H9 (cell line): ENCODE data around the gene ENHO. TPM values are rescaled to one million over a fixed set of nuclear protein-coding genes. Genes with fewer than 3 reads are reported as not detected.

Source experiments
- DNase-seq: peaks from one replicate; pipeline ENCODE4 v3.0.0-alpha.2; 2017
- H2AFZ ChIP-seq: one replicate; pipeline ENCODE4 v1.6.1; 2013; ENCODE audit warnings: mild to moderate bottlenecking, low read length, control low read depth, moderate library complexity
- H2AK5ac ChIP-seq: 2 replicates; pipeline ENCODE4 v1.6.1; 2013; ENCODE audit warnings: low read length, control low read depth, mixed read lengths; ENCODE audit not compliant: insufficient read length
- H2BK120ac ChIP-seq: one replicate; pipeline ENCODE4 v1.6.1; 2013; ENCODE audit warnings: low read depth, mild to moderate bottlenecking, low read length, control low read depth, inconsistent platforms; ENCODE audit not compliant: poor library complexity, severe bottlenecking
- H2BK12ac ChIP-seq: 2 replicates; pipeline ENCODE4 v1.6.1; 2013; ENCODE audit warnings: low read length, control low read depth, mixed read lengths, low read depth; ENCODE audit not compliant: insufficient read length
- H2BK15ac ChIP-seq: 2 replicates; pipeline ENCODE4 v1.6.1; 2013; ENCODE audit warnings: low read depth, low read length, control low read depth
- H2BK20ac ChIP-seq: one replicate; pipeline ENCODE4 v1.6.1; 2013; ENCODE audit warnings: low read depth, mild to moderate bottlenecking, low read length, control low read depth, inconsistent platforms; ENCODE audit not compliant: poor library complexity, severe bottlenecking
- H2BK5ac ChIP-seq: 2 replicates; pipeline ENCODE4 v1.6.1; 2013; ENCODE audit warnings: low read length, control low read depth, mixed read lengths; ENCODE audit not compliant: insufficient read length
- H3K14ac ChIP-seq: 2 replicates; pipeline ENCODE4 v1.6.1; 2013; ENCODE audit warnings: low read length, control low read depth; ENCODE audit not compliant: insufficient read depth
- H3K18ac ChIP-seq: 2 replicates; pipeline ENCODE4 v1.6.1; 2013; ENCODE audit warnings: low read depth, mild to moderate bottlenecking, mixed read lengths, low read length, control low read depth; ENCODE audit not compliant: insufficient read length
- H3K23ac ChIP-seq: 2 replicates; pipeline ENCODE4 v1.6.1; 2013; ENCODE audit warnings: low read length, control low read depth, mixed read lengths, low read depth; ENCODE audit not compliant: insufficient read length
- H3K23me2 ChIP-seq: 2 replicates; pipeline ENCODE4 v1.6.1; 2013; ENCODE audit warnings: low read depth, mild to moderate bottlenecking, mixed read lengths, low read length, control low read depth; ENCODE audit not compliant: insufficient read length, poor library complexity, severe bottlenecking
- H3K27ac ChIP-seq: 2 replicates; pipeline ENCODE4 v1.5.1; 2013; ENCODE audit warnings: low read length, control low read depth, mixed read lengths, low read depth; ENCODE audit not compliant: insufficient read length
- H3K27me3 ChIP-seq: 2 replicates; pipeline ENCODE4 v1.6.1; 2013; ENCODE audit warnings: low read length, control low read depth, inconsistent platforms; ENCODE audit not compliant: insufficient read depth
- H3K4ac ChIP-seq: 2 replicates; pipeline ENCODE4 v1.6.1; 2013; ENCODE audit warnings: low read depth, mild to moderate bottlenecking, control low read depth, inconsistent platforms, low read length, moderate library complexity
- H3K4me1 ChIP-seq: 2 replicates; pipeline ENCODE4 v1.6.1; 2013; ENCODE audit warnings: low read length, control low read depth, inconsistent platforms; ENCODE audit not compliant: insufficient read depth
- H3K4me2 ChIP-seq: 2 replicates; pipeline ENCODE4 v1.6.1; 2013; ENCODE audit warnings: low read length, control low read depth, mixed read lengths; ENCODE audit not compliant: insufficient read length, insufficient read depth
- H3K56ac ChIP-seq: 2 replicates; pipeline ENCODE4 v1.6.1; 2013; ENCODE audit warnings: low read depth, mild to moderate bottlenecking, mixed read lengths, low read length, control low read depth; ENCODE audit not compliant: insufficient read length
- H3K79me1 ChIP-seq: 2 replicates; pipeline ENCODE4 v1.6.1; 2013; ENCODE audit warnings: low read depth, mild to moderate bottlenecking, moderate library complexity, low read length, control low read depth, inconsistent platforms; ENCODE audit not compliant: insufficient read depth, poor library complexity, severe bottlenecking
- H3K79me2 ChIP-seq: 2 replicates; pipeline ENCODE4 v1.6.1; 2013; ENCODE audit warnings: low read length, control low read depth, inconsistent platforms; ENCODE audit not compliant: insufficient read depth
- H3K9ac ChIP-seq: 2 replicates; pipeline ENCODE4 v1.6.1; 2013; ENCODE audit warnings: low read length, control low read depth, mixed read lengths; ENCODE audit not compliant: insufficient read length; ENCODE audit errors: extremely low read depth
- H3K9me3 ChIP-seq: one replicate; pipeline ENCODE4 v1.6.1; 2013; ENCODE audit warnings: low read depth, low read length, inconsistent platforms; ENCODE audit not compliant: control insufficient read depth
- H3T11ph ChIP-seq: one replicate; pipeline ENCODE4 v1.6.1; 2013; ENCODE audit warnings: mild to moderate bottlenecking, low read length, control low read depth, inconsistent platforms
- H4K20me1 ChIP-seq: one replicate; pipeline ENCODE4 v1.6.1; 2013; ENCODE audit not compliant: control insufficient read depth, insufficient read length, insufficient read depth
- H4K5ac ChIP-seq: 2 replicates; pipeline ENCODE4 v1.6.1; 2013; ENCODE audit warnings: low read depth, mild to moderate bottlenecking, mixed read lengths, low read length, control low read depth; ENCODE audit not compliant: insufficient read length
- H4K8ac ChIP-seq: replicated peaks from 2 replicates; pipeline ENCODE4 v1.6.1; 2013; ENCODE audit warnings: low read length, control low read depth, mixed read lengths, low read depth; ENCODE audit not compliant: insufficient read length
- H4K91ac ChIP-seq: 2 replicates; pipeline ENCODE4 v1.6.1; 2013; ENCODE audit warnings: low read depth, mild to moderate bottlenecking, moderate library complexity, mixed read lengths, low read length, control low read depth; ENCODE audit not compliant: insufficient read length
- H3K27ac Mint-ChIP-seq, 3 experiments: 2 replicates in 2 of 3; 3 replicates in 1 of 3; pipeline ENCODE4 v1.8.0; 2020 to 2021; ENCODE audit warnings: mixed read lengths in 3 of 3, mild to moderate bottlenecking in 1 of 3, moderate library complexity in 1 of 3
- H3K27me3 Mint-ChIP-seq: 2 replicates; pipeline ENCODE4 v1.8.0; 2021; ENCODE audit warnings: low read depth, mild to moderate bottlenecking, moderate library complexity, mixed read lengths
- H3K36me3 Mint-ChIP-seq, 3 experiments: 2 replicates in 2 of 3; 3 replicates in 1 of 3; pipeline ENCODE4 v1.8.0; 2020 to 2021; ENCODE audit warnings: low read depth in 3 of 3, mixed read lengths in 3 of 3; ENCODE audit not compliant: insufficient read depth in 1 of 3
- H3K4me1 Mint-ChIP-seq, 2 experiments: 2 replicates each; pipeline ENCODE4 v1.8.0; 2020; ENCODE audit warnings: mixed read lengths in 2 of 2
- H3K4me3 Mint-ChIP-seq, 2 experiments: 2 replicates in 1 of 2; 3 replicates in 1 of 2; pipeline ENCODE4 v1.8.0; 2020 to 2021; ENCODE audit warnings: mild to moderate bottlenecking in 2 of 2, mixed read lengths in 2 of 2, moderate library complexity in 1 of 2
- H3K9me3 Mint-ChIP-seq, 2 experiments: 2 replicates in 1 of 2; 3 replicates in 1 of 2; pipeline ENCODE4 v1.8.0; 2020; ENCODE audit warnings: mild to moderate bottlenecking in 2 of 2, mixed read lengths in 2 of 2, moderate library complexity in 1 of 2
- CTCF ChIP-seq: fragments of 200-600 bp; sonication (generic); conservative IDR thresholded peaks from 3 replicates; pipeline ENCODE4 v1.8.0; 2021; ENCODE audit warnings: antibody characterized with exemption, mild to moderate bottlenecking
- WGBS: extraction: QIAGEN DNeasy Blood & Tissue Kit; methylation state at CpG from one replicate; pipeline ENCODE4 v1.1.7; 2013; ENCODE audit warnings: missing lambda C conversion rate, low lambda C conversion rate, mixed read lengths; ENCODE audit not compliant: insufficient read length; ENCODE audit errors: extremely low coverage; 5-methylcytosine and 5-hydroxymethylcytosine counted together
- total RNA-seq: library from RNA; stranded (reverse); gene quantifications from 2 replicates; pipeline ENCODE4 v1.2.1, GENCODE V29; 2021

The ENHO gene
- total RNA-seq, 1 experiment from 2014 or later, result 14.5 TPM

- no peak overlapping the region for H3K27ac ChIP-seq
Observed at GRCh38 chr9:34544035-34544434, 21.2 kb upstream of the ENHO start.

More at GRCh38 chr9:34544035-34544434, 21.2 kb upstream of the ENHO start:
- no peak overlapping the region for H2BK20ac ChIP-seq
- no peak overlapping the region for H3K56ac ChIP-seq
- H3K79me2 ChIP-seq, result no peaks in the 10 kb centered on the region
- H3K4me1 Mint-ChIP-seq, result peaks cover 0 to 6% of the 10 kb centered on the region in 2 experiments; a peak in 2 of 4 replicates
- no peaks in the 10 kb centered on the region for H3K36me3 Mint-ChIP-seq
- H3K79me1 ChIP-seq, result no peaks in the 10 kb centered on the region
- H3K9me3 Mint-ChIP-seq, result no peaks in the 10 kb centered on the region
- H3K27me3 Mint-ChIP-seq, result peaks cover 20% of the 10 kb centered on the region
- H4K20me1 ChIP-seq, result no peaks in the 10 kb centered on the region
- H3K23ac ChIP-seq, result no peak overlapping the region
- no peak for DNase-seq
- H3K9ac ChIP-seq, result no peak overlapping the region
- no peak overlapping the region for H2BK120ac ChIP-seq
- no peak overlapping the region for H4K91ac ChIP-seq
- no peak overlapping the region for H2BK12ac ChIP-seq
- no peak overlapping the region for H2AFZ ChIP-seq
- H4K5ac ChIP-seq, result no peak overlapping the region
- H3K4me3 Mint-ChIP-seq, result no peak overlapping the region; a peak in 1 of 5 replicates
- H3K14ac ChIP-seq, result no peak overlapping the region
- H3K4ac ChIP-seq, result no peak overlapping the region
- H3K27ac Mint-ChIP-seq, result no peak overlapping the region
- no peaks in the 10 kb centered on the region for H3K4me1 ChIP-seq
- H3K18ac ChIP-seq, result no peak overlapping the region
- H4K8ac ChIP-seq, result no peak overlapping the region
- no peaks in the 10 kb centered on the region for H3K9me3 ChIP-seq
- no peak overlapping the region for H3K4me2 ChIP-seq
- no peaks in the 10 kb centered on the region for H3K23me2 ChIP-seq
- H2AK5ac ChIP-seq, result no peak overlapping the region
- H2BK5ac ChIP-seq, result no peak overlapping the region
- no peak for TF ChIP-seq CTCF
- H3K27me3 ChIP-seq, result no peaks in the 10 kb centered on the region
- no peak overlapping the region for H3T11ph ChIP-seq
- no CpG with 5 or more reads among the region's 5 CpGs for WGBS
- no peak overlapping the region for H2BK15ac ChIP-seq
